NAMALWA (cell line): Measurements from ENCODE around the gene EIF4E1B.

ENCODE experiments used
- DNase-seq: peaks from one replicate; pipeline ENCODE4 v3.0.0-alpha.2; 2015; ENCODE audit warnings: low spot score

EIF4E1B gene

DNA sequence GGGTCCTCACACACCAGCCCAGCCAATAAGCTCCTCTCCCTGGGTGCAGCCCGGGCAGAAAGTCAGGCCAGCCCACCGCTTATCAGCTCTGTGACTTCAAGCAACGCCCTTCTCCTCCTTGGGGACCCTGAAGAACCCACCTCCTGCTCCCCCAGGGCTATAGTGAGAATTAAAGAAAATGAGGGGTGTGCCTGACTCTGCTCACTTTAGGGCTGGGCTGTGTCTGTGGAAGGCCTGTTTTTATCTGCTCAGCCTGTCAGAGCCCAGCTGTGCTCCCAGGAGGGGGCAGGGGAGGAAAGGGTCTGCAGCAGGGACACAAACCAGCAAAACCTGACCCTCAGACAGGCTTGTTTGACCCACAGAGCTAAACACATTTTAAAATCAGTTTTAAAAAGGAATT is 24.4 kb upstream of the EIF4E1B start:
- DNase-seq: no peak

DNA sequence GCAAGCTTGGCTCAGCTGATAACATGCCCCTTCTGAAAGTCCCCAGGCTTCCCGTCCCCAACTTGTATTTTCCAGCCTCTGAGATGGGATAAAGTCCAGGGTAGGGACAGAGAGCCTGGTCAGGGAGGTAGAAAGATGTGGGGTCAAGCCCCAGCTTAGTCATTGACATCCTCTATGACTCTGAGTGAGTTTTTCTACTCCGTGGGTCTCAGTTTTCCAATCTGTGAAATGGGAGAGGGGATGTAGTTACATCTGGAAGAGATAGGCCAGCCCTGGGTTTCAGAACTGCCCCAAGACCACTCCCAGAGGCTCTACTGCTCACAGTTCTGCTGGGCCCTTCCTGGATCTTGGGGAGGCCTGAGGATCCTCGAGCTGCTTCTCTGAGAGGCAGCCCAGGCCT is 23.6 kb upstream of the EIF4E1B start:
- DNase-seq: no peak

- DNase-seq: no peak
These were observed 22.3 kb upstream of the EIF4E1B start for GRCh38 chr5:176608142-176608705.

DNA sequence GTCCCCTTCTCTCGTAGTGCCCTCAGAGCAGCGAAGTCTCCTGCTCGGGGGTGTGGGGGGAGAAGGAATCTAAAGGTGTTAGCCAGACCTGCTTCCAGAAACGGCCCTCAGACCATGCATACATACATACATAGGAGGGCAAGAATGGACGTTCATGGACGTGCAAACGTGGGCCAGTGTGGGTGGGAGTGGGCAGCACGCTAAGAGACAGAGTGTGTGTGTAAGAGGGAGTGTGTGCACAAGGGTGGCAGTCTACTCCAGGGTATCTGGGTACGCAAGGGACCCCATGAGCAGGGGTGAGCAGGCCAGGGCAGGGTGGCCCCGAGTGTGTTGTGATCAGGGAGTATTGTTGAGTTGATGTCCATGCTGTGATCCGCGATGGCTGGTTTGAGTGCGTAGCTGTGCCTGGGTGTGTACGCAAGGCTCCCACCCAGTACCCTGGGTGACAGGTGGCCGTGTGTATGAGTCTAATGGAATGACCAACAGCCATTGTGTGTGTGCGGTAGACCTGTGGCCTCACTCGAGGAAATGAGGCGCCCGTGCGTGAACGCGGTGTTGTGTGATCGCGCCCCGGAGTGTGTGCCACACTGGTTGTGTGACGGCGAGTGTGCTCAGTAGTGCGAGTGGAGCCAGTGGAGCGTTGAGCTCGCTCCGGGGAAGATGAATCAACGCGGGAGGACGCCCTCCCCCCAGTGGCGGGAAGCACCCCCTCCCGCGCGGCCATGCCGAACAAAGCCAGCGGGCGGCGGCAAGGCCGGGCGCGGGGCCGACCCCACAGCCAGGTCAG is 21.3 kb upstream of the EIF4E1B start:
- DNase-seq: no peak

GRCh38 chr5:176609724-176610434 is 20.6 kb upstream of the EIF4E1B start, which contains the start of gene GPRIN1:
GPRIN1 (minus strand) TSS chr5:176610156; CDS start chr5:176599834, 10,322 bp downstream.
- DNase-seq: peak; percentile 77

DNA sequence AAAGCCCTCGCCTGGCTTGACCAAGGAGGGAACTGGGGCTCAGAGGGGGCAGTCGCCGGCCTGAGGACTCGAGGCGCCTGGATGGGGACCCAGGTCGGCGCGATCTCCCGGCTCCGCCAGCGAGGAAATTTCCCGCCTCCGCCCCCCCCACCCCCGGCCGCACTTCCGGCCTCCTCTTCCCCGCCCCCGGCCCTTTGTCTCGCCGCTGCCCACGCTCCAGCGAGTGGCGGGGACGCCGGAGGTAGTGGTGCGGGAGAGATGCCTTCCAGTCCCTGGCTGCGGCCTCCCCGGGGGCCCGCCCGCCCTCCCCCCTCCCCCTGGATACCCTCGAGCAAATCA is 20.1 kb upstream of the EIF4E1B start:
- no peak for DNase-seq

- no peak for DNase-seq
These were observed 19.0 kb upstream of the EIF4E1B start for GRCh38 chr5:176611435-176611834.

DNA sequence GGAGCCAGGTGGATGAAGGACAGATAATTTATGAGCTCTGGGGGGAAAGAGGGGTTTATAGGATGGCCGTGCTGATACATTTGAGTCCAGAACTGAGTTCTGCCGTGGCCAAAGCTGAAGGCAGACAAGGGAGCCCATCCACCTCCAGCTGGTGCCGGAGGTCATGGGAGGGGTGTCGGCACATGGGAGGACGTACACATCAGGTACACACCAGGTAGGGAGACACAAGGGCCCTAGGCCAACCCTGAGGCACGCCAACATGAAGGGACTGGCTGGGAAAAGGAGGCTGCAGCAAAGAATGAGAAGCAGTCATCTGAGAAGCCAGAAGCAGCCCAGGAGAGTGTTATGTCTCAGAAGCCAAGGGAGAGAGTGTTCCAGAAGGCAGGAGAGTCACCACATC is 18.5 kb upstream of the EIF4E1B start:
- no peak for DNase-seq

GRCh38 chr5:176612855-176613254 is 17.6 kb upstream of the EIF4E1B start:
- no peak for DNase-seq

- no peak for DNase-seq
These were observed 15.5 kb upstream of the EIF4E1B start for GRCh38 chr5:176614805-176615478.

DNA sequence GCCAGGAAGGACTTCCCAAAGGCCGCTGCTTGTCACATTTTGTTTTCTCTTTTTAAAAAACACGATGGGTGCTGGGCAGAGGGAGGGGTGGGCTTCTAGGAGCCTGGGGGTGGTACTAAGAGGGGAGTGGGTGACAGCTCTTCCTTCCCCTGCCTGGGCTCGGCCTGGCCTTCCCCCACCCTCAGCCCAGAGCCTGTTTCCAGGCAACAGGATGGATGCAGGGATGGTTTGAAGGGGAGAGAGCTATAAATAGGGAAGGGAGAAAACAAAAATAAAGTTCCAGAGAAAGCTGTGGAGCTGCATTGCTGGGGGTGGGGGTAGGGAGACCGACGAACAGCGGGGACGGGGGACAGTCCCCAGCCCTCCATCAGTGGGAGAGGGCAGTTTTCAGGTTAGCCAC is 14.0 kb upstream of the EIF4E1B start:
- DNase-seq: no peak

DNA sequence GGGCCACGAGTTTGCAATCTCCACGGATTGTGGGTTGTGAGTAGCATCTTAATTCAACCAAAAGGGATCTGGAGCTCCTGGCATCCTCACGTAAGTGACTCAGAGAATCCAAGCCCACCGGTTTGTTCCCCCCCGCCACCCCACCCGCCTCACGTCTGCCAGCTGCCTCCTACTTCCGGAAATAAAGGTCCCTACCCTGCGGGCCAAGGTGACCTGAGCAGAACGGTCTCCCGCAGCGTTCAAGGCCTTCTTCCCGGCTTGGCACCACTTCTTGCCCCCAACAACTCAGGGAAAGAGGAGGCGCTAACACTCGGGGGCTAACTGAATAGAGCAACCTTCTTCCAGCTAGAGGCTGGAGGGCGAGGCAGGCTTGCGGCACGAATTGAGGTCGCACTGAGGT is 11.7 kb upstream of the EIF4E1B start:
- no peak for DNase-seq

GRCh38 chr5:176619203-176619568 is 11.3 kb upstream of the EIF4E1B start:
- DNase-seq: no peak

DNA sequence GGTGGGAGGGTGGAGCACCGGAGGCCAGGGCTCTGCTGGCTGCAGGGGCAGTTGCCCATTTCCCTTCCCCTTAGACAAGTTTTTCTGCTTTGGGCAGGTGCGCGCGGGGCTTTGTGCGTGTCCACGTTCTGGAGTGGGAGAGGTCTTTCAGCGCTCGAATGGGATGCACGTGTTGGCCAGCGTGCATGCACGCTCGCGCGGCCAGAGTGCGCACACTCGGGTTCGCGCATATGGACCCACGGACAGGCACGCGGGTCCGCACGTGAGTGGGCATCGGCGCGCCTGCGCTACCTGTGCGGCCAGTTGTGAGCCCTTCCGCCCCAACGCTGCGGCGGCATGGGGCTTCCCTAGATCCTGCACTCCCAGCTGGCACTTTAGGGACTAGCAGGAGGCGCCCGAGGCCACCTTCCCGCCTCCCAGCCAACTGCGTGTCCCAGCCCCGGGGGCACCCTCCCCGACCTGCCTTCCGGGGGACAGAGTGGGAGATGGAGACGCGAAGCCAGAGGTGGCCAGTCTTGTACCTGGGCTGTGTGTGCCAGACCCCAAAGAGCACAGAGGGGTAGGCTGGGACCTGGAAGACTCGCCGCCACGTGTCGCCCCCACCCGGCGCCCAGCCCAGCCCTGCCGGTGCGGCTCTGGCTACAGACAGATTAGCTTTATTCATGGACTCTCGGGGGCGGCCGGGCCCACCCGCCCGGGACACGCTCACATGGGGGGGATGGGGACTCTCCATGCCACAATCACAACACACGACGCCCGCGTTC is 10.7 kb upstream of the EIF4E1B start:
- DNase-seq: no peak

- no peak for DNase-seq
These were observed 10.0 kb upstream of the EIF4E1B start for GRCh38 chr5:176620333-176620981.

- DNase-seq: no peak
These were observed 8.8 kb upstream of the EIF4E1B start for GRCh38 chr5:176621661-176622079.

DNA sequence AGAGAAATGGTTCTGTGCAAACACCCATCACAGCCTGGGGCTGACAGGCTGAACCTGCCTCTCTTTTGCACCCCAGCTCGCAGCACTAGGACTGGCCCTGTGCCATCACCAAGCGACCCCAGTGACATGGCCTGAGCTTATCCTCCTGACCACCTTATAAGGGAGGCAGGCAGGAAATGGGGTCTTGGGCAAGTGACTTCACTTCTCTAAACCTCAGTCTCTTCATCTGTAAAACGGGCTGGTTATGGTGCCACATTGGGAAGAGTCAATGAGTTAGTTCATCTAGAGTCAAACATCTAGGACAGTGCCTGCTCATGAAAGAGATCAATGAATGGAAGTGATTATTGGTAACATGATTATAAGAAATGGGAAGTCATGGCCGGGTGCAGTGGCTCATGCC is 6.3 kb upstream of the EIF4E1B start:
- no peak for DNase-seq

GRCh38 chr5:176624938-176625337 is 5.5 kb upstream of the EIF4E1B start:
- DNase-seq: no peak

GRCh38 chr5:176625512-176625911 is 5.0 kb upstream of the EIF4E1B start:
- no peak for DNase-seq

GRCh38 chr5:176625966-176626875 is 4.3 kb upstream of the EIF4E1B start:
- DNase-seq: no peak

DNA sequence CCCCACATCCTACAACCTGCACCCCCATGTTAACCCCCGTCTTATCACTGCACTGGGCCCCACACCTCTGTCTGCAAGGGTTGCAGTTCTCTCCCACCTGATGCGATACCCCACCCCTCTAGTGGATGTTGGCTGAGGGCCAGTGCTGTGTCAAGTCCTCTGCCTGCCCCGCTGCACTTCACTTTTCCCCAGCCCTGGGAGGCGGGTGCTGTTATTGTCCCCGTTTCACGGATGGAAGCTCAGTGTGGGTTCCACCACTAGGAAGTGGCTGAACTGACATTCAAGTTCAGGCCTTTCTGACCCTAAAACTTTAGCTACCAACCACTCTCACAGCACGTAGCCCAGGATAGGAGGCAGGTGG is 3.6 kb upstream of the EIF4E1B start:
- DNase-seq: no peak
